Trophoblast cell (in vitro differentiated cells and primary cell): ENCODE data around the gene AOPEP.

Experiments
- DNase-seq, 2 donors: peaks; one replicate each; pipeline ENCODE4 v3.0.0-alpha.2; 2016
- H2AFZ ChIP-seq: 2 replicates; pipeline ENCODE4 v1.6.1; 2013; ENCODE audit warnings: low read length, moderate library complexity, mild to moderate bottlenecking; ENCODE audit not compliant: insufficient read depth, poor library complexity
- H2AK5ac ChIP-seq: 2 replicates; pipeline ENCODE4 v1.6.1; 2013; ENCODE audit warnings: mild to moderate bottlenecking, low read length
- H2BK120ac ChIP-seq: 2 replicates; pipeline ENCODE4 v1.6.1; 2013; ENCODE audit warnings: low read length, mild to moderate bottlenecking, moderate library complexity; ENCODE audit not compliant: insufficient read depth, poor library complexity
- H2BK12ac ChIP-seq: 2 replicates; pipeline ENCODE4 v1.6.1; 2013; ENCODE audit warnings: mild to moderate bottlenecking, low read length, moderate library complexity
- H2BK5ac ChIP-seq: 2 replicates; pipeline ENCODE4 v1.6.1; 2013; ENCODE audit warnings: low read length, low read depth, moderate library complexity, mild to moderate bottlenecking; ENCODE audit not compliant: poor library complexity
- H3K14ac ChIP-seq: 2 replicates; pipeline ENCODE4 v1.6.1; 2013; ENCODE audit warnings: mild to moderate bottlenecking, low read length
- H3K18ac ChIP-seq: 2 replicates; pipeline ENCODE4 v1.6.1; 2013; ENCODE audit warnings: mild to moderate bottlenecking, low read length
- H3K23ac ChIP-seq: 2 replicates; pipeline ENCODE4 v1.6.1; 2013; ENCODE audit warnings: low read length
- H3K27ac ChIP-seq: 2 replicates; pipeline ENCODE4 v1.5.1; 2013; ENCODE audit warnings: low read depth, mild to moderate bottlenecking, inconsistent platforms, low read length, moderate library complexity
- H3K27me3 ChIP-seq: 2 replicates; pipeline ENCODE4 v1.6.1; 2013; ENCODE audit warnings: inconsistent platforms, mild to moderate bottlenecking, low read length, moderate library complexity; ENCODE audit not compliant: insufficient read depth
- H3K36me3 ChIP-seq, 2 experiments: 1 replicate in 1 of 2; 2 replicates in 1 of 2; pipeline ENCODE4 v1.6.1; 2013; ENCODE audit warnings: low read length in 2 of 2, mild to moderate bottlenecking in 2 of 2, moderate library complexity in 1 of 2; ENCODE audit not compliant: insufficient read depth in 2 of 2, control insufficient read depth in 1 of 2
- H3K4ac ChIP-seq: 2 replicates; pipeline ENCODE4 v1.6.1; 2013; ENCODE audit warnings: low read depth, mild to moderate bottlenecking, low read length, moderate library complexity
- H3K4me1 ChIP-seq, 2 experiments: 1 replicate in 1 of 2; 2 replicates in 1 of 2; pipeline ENCODE4 v1.6.1; 2013; ENCODE audit warnings: low read length in 2 of 2, mild to moderate bottlenecking in 2 of 2, moderate library complexity in 1 of 2; ENCODE audit not compliant: insufficient read depth in 2 of 2, control insufficient read depth in 1 of 2
- H3K4me2 ChIP-seq: 2 replicates; pipeline ENCODE4 v1.6.1; 2013; ENCODE audit warnings: inconsistent platforms, mild to moderate bottlenecking, low read length, moderate library complexity
- H3K4me3 ChIP-seq: 2 replicates; pipeline ENCODE4 v1.5.1; 2013; ENCODE audit warnings: mild to moderate bottlenecking, low read depth, low read length, inconsistent platforms
- H3K79me1 ChIP-seq: one replicate; pipeline ENCODE4 v1.6.1; 2013; ENCODE audit warnings: low read length
- H3K79me2 ChIP-seq: 2 replicates; pipeline ENCODE4 v1.6.1; 2013; ENCODE audit warnings: low read length, mild to moderate bottlenecking; ENCODE audit not compliant: control insufficient read depth, insufficient read depth, poor library complexity
- H3K9ac ChIP-seq: 2 replicates; pipeline ENCODE4 v1.6.1; 2013; ENCODE audit warnings: mild to moderate bottlenecking, low read length
- H3K9me3 ChIP-seq: 2 replicates; pipeline ENCODE4 v1.6.1; 2013; ENCODE audit warnings: low read depth, mild to moderate bottlenecking, control low read depth, inconsistent platforms, low read length; ENCODE audit not compliant: insufficient read depth
- H4K12ac ChIP-seq: 2 replicates; pipeline ENCODE4 v1.6.1; 2013; ENCODE audit warnings: low read depth, mild to moderate bottlenecking, low read length, moderate library complexity
- H4K8ac ChIP-seq: 2 replicates; pipeline ENCODE4 v1.6.1; 2013; ENCODE audit warnings: low read depth, mild to moderate bottlenecking, low read length, moderate library complexity
- H4K91ac ChIP-seq: one replicate; pipeline ENCODE4 v1.6.1; 2013; ENCODE audit warnings: low read depth, mild to moderate bottlenecking, low read length, moderate library complexity
- WGBS: extraction: QIAGEN DNeasy Blood & Tissue Kit; methylation state at CpG from one replicate; pipeline ENCODE4 v1.1.7; 2013; ENCODE audit warnings: missing lambda C conversion rate; ENCODE audit not compliant: insufficient read length, insufficient coverage; ENCODE audit errors: extremely low coverage; 5-methylcytosine and 5-hydroxymethylcytosine counted together

The AOPEP gene

DNA sequence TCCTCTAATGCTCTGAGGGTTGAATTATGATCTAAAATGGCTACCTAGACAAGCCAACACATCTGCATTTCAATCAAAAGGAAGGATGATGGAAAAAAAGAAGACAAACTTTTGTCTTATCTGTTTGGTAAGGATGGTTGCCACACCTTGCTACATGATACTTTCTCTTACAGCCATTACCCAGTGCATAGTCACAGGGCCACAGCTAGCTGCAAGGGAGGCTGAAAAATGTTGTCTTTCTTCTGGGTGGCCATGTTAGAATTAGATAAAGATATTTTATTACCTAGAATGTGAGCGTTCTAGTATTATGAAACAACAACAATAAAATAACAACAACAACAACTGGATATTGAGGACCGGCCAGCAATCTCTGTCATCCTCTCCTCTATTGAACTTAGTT is 4.7 kb upstream of the AOPEP start:
- no peak overlapping the region for H3K9ac ChIP-seq
- H3K27ac ChIP-seq = no peak overlapping the region
- H3K18ac ChIP-seq = no peak overlapping the region
- no peak overlapping the region for H2BK5ac ChIP-seq
- no peak overlapping the region for H3K4me3 ChIP-seq
- no peaks in the 10 kb centered on the region for H3K9me3 ChIP-seq
- H3K23ac ChIP-seq = no peak overlapping the region
- no peak overlapping the region for H4K91ac ChIP-seq
- no peak overlapping the region for H2BK120ac ChIP-seq
- H2BK12ac ChIP-seq = no peak overlapping the region
- no peaks in the 10 kb centered on the region for H3K36me3 ChIP-seq
- no CpG with 5 or more reads among the region's 2 CpGs for WGBS
- no peak overlapping the region for H3K4ac ChIP-seq
- H3K79me1 ChIP-seq = peaks cover 2% of the 10 kb centered on the region
- H4K12ac ChIP-seq = no peak overlapping the region
- no peak for DNase-seq
- H2AFZ ChIP-seq = no peak overlapping the region
- no peaks in the 10 kb centered on the region for H3K27me3 ChIP-seq
- H4K8ac ChIP-seq = no peak overlapping the region
- no peak overlapping the region for H3K14ac ChIP-seq
- peaks cover 1% of the 10 kb centered on the region for H3K79me2 ChIP-seq
- H3K4me1 ChIP-seq = peaks cover 3 to 7% of the 10 kb centered on the region in 2 experiments
- no peak overlapping the region for H2AK5ac ChIP-seq
- no peak overlapping the region for H3K4me2 ChIP-seq

- H4K12ac ChIP-seq = no peak overlapping the region
- no peak overlapping the region for H2BK120ac ChIP-seq
- peaks cover 3% of the 10 kb centered on the region for H3K79me1 ChIP-seq
- peaks cover 3% of the 10 kb centered on the region for H3K79me2 ChIP-seq
- H3K4me3 ChIP-seq = no peak overlapping the region
- H3K27me3 ChIP-seq = no peaks in the 10 kb centered on the region
- H2BK5ac ChIP-seq = no peak overlapping the region
- H3K9ac ChIP-seq = no peak overlapping the region
- H4K91ac ChIP-seq = no peak overlapping the region
- no peak overlapping the region for H3K4me2 ChIP-seq
- no peak overlapping the region for H2AFZ ChIP-seq
- no peak overlapping the region for H4K8ac ChIP-seq
- no peaks in the 10 kb centered on the region for H3K36me3 ChIP-seq
- H2BK12ac ChIP-seq = no peak overlapping the region
- H3K23ac ChIP-seq = no peak overlapping the region
- no peak overlapping the region for H3K14ac ChIP-seq
- no peak overlapping the region for H3K18ac ChIP-seq
- H3K4ac ChIP-seq = no peak overlapping the region
- no peaks in the 10 kb centered on the region for H3K9me3 ChIP-seq
- H2AK5ac ChIP-seq = no peak overlapping the region
- no CpG with 5 or more reads among the region's 3 CpGs for WGBS
- no peak overlapping the region for H3K27ac ChIP-seq
- no peak for DNase-seq
- H3K4me1 ChIP-seq = no peaks in the 10 kb centered on the region
These were observed 1.2 kb upstream of the AOPEP start for GRCh38 chr9:94725293-94725692.

DNA sequence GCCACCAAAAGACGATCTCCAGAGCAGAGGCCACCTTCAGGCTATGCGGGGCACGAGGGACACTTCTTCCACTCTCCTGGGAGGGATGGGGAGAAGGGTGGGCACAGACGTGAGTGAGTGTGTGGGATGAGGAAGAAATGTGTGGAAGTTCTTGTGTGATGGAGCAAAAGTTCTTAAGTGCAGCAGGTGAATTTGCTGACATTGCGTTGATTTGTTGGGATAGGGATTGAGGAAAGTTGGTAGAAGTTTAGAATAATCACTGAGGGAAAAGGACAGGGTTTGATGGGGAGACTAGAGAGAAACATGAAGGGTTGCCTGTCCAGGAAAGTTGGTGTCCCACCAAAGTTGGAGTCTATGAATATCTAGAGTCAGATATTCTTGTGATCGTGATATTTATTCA is 2.2 kb downstream of the AOPEP start:
- H3K18ac ChIP-seq = no peak overlapping the region
- no peaks in the 10 kb centered on the region for H3K36me3 ChIP-seq
- no peak overlapping the region for H2AFZ ChIP-seq
- no peaks in the 10 kb centered on the region for H3K27me3 ChIP-seq
- peaks cover 3% of the 10 kb centered on the region for H3K79me2 ChIP-seq
- no peaks in the 10 kb centered on the region for H3K4me1 ChIP-seq
- no peak overlapping the region for H3K4me3 ChIP-seq
- peaks cover 3% of the 10 kb centered on the region for H3K79me1 ChIP-seq
- H4K12ac ChIP-seq = no peak overlapping the region
- H3K4me2 ChIP-seq = no peak overlapping the region
- no peak overlapping the region for H3K27ac ChIP-seq
- no peak overlapping the region for H2BK5ac ChIP-seq
- H4K8ac ChIP-seq = no peak overlapping the region
- no peak overlapping the region for H4K91ac ChIP-seq
- H2AK5ac ChIP-seq = no peak overlapping the region
- H3K9ac ChIP-seq = no peak overlapping the region
- no peak overlapping the region for H2BK12ac ChIP-seq
- H3K23ac ChIP-seq = no peak overlapping the region
- no peak overlapping the region for H2BK120ac ChIP-seq
- DNase-seq = no peak
- H3K4ac ChIP-seq = no peak overlapping the region
- 100% methylated on average over 2 of the region's 6 CpGs for WGBS
- no peak overlapping the region for H3K14ac ChIP-seq
- no peaks in the 10 kb centered on the region for H3K9me3 ChIP-seq

GRCh38 chr9:94729199-94729598 is 2.7 kb downstream of the AOPEP start:
- Histone ChIP-seq H3K79me2 (peaks cover 3% of the 10 kb centered on the region), H3K9me3 (no peaks in the 10 kb centered on the region), H3K79me1 (peaks cover 3% of the 10 kb centered on the region), H2BK12ac (no peak overlapping the region), H3K9ac (no peak overlapping the region), H3K18ac (no peak overlapping the region), H4K8ac (no peak overlapping the region), H2BK5ac (no peak overlapping the region), H4K91ac (no peak overlapping the region), H2BK120ac (no peak overlapping the region), H3K36me3 (no peaks in the 10 kb centered on the region), H2AK5ac (no peak overlapping the region), H3K4me1 (no peaks in the 10 kb centered on the region), H3K4me2 (no peak overlapping the region), H3K14ac (no peak overlapping the region), H3K4ac (no peak overlapping the region), H4K12ac (no peak overlapping the region), H3K27me3 (no peaks in the 10 kb centered on the region), H3K23ac (no peak overlapping the region), H2AFZ (no peak overlapping the region), H3K27ac (no peak overlapping the region), H3K4me3 (no peak overlapping the region)
- no CpG with 5 or more reads among the region's 3 CpGs for WGBS
- no peak for DNase-seq
